HL-60 (cell line): ENCODE measurements around the gene CFAP92.

Source experiments
- CTCF ChIP-seq: IDR thresholded peaks from one replicate; pipeline ENCODE4 v1.5.1; 2011; ENCODE audit warnings: low read length, control low read depth, inconsistent platforms; ENCODE audit not compliant: insufficient read depth
- GABPA ChIP-seq: IDR thresholded peaks from 2 replicates; pipeline ENCODE4 v1.6.1; 2012; ENCODE audit warnings: low read depth
- POLR2AphosphoS5 ChIP-seq: IDR thresholded peaks from 2 replicates; pipeline ENCODE4 v1.6.1; 2012; ENCODE audit warnings: low read depth
- REST ChIP-seq: IDR thresholded peaks from 2 replicates; pipeline ENCODE4 v1.6.1; 2012; ENCODE audit warnings: low read depth; ENCODE audit not compliant: insufficient replicate concordance

- TF ChIP-seq CTCF, result no peak
- TF ChIP-seq POLR2AphosphoS5, result no peak
- TF ChIP-seq GABPA, result no peak
- TF ChIP-seq REST, result no peak
Observed at GRCh38 chr3:129023008-129023358, 29.1 kb upstream of the CFAP92 start.
